ENCODE results near the gene RACK1.

RACK1 gene

DNA sequence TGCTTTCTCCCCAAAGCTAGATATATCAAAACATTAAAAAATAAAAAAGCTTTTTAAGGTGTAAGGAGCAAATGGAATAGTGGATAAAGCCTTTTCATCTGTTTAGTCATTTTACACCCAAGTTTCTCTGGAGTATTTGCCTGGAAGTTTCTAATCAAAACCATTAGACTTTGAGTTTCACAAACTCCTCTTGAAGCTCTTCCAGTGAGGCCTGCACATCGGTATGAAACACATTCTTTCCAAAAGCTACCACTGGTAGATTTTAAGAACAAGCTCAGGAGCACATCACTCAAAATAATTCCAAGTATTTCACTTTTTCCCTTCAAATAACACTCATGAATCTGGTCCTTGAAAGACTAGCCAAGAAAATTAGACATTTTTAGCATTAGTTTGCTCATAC is 11.6 kb upstream of the RACK1 start:
- DNase-seq (ENCODE audit: insufficient read length) (no peak), FAIRE-seq (no peak)
- no peak for TF ChIP-seq POLR2AphosphoS5 (IDR thresholded peaks at IDR 0.05; ENCODE audit: low read depth, low read length)
- no peak for TF ChIP-seq POLR2A (IDR thresholded peaks at IDR 0.05; ENCODE audit: low read depth, low read length)
- no peak for TF ChIP-seq TAF1 (IDR thresholded peaks at IDR 0.05; ENCODE audit: borderline replicate concordance, low read depth, low read length)

DNA sequence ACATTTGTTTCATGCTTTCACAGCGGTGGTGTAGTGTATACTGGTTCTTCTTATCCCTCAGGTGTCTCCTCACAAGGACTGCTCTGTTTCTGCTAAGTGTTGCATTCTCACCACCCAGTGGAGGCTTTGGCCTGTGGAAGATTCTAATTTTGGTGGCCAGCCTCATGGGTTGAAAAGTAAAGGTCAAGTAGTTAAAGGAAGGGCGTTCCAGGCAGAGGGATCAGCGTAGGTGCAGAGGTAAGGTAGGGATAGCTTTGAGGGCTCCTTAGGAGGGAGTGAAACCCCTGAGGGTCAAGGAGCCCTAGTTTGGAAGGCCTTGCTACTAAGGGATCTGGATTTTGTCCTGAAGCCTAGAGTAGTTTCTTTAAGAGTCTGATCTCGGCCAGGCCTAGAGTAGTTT is 4.6 kb upstream of the RACK1 start:
- FAIRE-seq, result no peak
- TF ChIP-seq POLR2AphosphoS5 (IDR thresholded peaks at IDR 0.05; ENCODE audit: low read depth, low read length) (no peak), TAF1 (IDR thresholded peaks at IDR 0.05; ENCODE audit: borderline replicate concordance, low read depth, low read length) (no peak), POLR2A (IDR thresholded peaks at IDR 0.05; ENCODE audit: low read depth, low read length) (no peak)
- DNase-seq (ENCODE audit: insufficient read length), result no peak

DNA sequence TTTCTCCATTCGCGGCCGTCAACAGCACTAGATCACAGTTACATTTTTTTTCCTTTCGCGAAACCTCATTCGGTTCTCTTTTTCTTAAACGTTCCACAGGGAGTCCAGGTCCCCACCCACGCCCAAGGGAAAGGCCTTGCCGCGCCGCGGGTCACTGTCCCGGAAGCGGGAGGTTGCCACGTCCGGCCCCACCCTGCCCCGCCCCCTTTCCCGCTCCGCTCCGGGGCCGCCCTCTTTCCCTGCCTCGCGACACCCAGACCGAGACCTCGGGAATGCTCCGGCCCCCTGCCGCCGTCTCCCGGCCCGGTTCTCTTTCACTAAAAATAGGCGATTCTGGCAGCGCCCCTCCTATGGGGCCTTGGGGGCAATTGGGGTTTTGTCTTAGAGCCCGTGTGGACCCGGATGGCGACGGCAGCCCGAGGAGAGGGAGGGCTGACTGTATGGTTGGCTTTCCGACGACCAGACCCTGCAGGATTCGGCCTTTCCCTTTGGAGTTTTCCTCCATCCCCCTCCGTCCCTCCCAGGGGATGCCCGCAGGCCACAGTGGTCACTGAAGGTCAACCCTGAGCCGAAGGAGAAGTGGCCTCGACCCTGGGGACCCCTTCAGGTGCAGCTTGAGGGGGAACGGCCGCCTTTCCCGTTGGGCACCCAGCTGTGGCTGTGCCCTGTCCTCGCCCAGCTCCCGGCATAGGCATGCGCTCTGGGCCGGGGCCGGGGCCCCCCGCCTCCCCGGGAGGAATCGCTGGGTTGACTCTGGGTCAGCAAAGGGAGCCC is 2.8 kb upstream of the RACK1 start:
- TF ChIP-seq POLR2A (IDR thresholded peaks at IDR 0.05; ENCODE audit: low read depth, low read length) (peak; percentile 42; the same call in 1 of the 2 replicates), POLR2AphosphoS5 (IDR thresholded peaks at IDR 0.05; ENCODE audit: low read depth, low read length) (peak; percentile 53), TAF1 (IDR thresholded peaks at IDR 0.05; ENCODE audit: borderline replicate concordance, low read depth, low read length) (no peak)
- DNase-seq (ENCODE audit: insufficient read length), result peak; percentile 79
- no peak for FAIRE-seq

DNA sequence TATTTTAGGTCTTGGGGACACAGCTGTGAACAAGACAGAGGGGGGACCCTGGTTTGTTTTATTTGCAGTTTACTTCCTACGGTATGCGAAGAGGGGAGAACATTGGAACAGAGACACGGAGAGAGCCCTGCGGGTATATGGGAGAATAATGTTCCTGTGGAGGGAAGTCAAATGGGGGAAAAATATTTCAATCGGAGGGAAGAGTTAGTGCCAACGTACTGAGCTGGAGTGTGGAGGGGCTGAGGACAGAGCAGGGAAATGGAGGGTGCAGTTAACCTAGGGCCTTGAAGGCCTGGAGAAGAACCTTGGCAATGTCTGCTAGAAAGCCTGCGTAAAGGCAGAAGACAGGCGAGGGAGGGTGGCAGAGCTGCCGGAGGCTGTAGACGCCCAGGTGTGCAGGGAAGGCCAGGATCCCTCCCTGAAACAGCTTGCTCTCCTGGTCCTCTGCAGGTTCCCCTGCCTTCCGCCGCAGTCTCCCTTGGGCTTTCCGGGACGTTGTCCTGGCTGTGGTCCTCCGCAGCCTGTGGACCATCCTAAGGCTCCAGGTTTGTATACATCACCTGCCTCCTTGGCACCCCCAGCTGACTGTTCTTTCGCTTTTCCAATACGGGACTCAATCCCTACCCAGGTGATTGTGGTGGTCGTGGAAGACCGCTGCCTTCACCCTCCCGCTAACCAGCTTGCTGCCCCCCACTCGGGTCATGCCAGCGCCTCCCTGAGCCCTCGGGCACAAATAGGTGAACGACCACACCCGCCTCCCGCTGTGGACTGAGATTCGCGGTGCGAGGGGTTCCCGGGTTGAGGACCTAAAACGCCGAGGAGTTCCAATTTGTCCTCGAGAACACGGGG is 1.9 kb upstream of the RACK1 start:
- TF ChIP-seq POLR2A (IDR thresholded peaks at IDR 0.05; ENCODE audit: low read depth, low read length) (no peak), TAF1 (IDR thresholded peaks at IDR 0.05; ENCODE audit: borderline replicate concordance, low read depth, low read length) (no peak), POLR2AphosphoS5 (IDR thresholded peaks at IDR 0.05; ENCODE audit: low read depth, low read length) (no peak)
- no peak for FAIRE-seq
- DNase-seq (ENCODE audit: insufficient read length), result no peak

DNA sequence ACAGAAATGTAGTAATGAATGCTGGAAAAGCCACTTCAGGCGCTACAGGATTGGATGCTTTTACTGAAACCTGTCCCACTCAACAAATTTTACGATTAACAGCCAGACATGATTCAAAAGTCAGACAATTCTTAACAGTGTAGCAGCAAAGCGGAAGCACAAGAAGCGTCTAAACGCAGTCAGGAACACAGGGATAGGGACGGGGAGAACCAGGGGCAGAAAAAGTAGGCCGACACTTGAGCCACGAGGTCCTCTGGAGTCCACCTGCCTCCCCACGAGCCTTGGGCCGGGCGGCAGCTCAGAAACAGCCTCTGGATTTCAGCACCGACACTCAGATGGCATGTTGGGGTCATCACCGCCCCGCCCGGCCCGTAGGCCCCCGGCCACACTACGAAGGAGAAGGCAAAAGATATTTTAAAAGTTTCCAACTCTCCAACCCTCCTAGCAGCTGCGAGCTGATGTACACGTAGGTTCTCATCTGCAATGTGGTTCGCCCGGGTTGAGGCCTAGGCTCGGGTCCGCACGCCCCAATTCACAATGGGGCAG is 615 bp downstream of the RACK1 start:
- DNase-seq (ENCODE audit: insufficient read length) (no peak), FAIRE-seq (no peak)
- no peak for TF ChIP-seq POLR2AphosphoS5 (IDR thresholded peaks at IDR 0.05; ENCODE audit: low read depth, low read length)
- TF ChIP-seq TAF1 (IDR thresholded peaks at IDR 0.05; ENCODE audit: borderline replicate concordance, low read depth, low read length), result no peak

DNA sequence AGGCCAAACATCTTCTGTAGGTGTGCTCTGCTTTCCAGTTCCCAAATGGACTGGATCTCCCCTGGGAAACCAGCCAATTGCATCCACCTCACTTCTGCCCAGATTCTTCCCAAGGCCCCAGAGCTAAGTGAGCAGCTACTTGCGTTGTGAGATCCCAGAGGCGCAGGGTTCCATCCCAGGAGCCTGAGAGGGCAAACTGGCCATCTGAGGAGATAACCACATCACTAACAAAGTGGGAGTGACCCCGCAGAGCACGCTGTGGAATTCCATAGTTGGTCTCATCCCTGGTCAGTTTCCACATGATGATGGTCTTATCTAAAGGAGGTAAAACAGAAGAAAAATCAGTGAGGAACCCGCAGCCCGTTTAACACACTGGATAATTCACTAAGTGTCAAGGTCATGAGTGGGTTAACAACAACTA is 1.7 kb downstream of the RACK1 start:
- FAIRE-seq (no peak), DNase-seq (ENCODE audit: insufficient read length) (no peak)
- TF ChIP-seq POLR2AphosphoS5 (IDR thresholded peaks at IDR 0.05; ENCODE audit: low read depth, low read length) (no peak), TAF1 (IDR thresholded peaks at IDR 0.05; ENCODE audit: borderline replicate concordance, low read depth, low read length) (no peak), POLR2A (IDR thresholded peaks at IDR 0.05; ENCODE audit: low read depth, low read length) (no peak)

DNA sequence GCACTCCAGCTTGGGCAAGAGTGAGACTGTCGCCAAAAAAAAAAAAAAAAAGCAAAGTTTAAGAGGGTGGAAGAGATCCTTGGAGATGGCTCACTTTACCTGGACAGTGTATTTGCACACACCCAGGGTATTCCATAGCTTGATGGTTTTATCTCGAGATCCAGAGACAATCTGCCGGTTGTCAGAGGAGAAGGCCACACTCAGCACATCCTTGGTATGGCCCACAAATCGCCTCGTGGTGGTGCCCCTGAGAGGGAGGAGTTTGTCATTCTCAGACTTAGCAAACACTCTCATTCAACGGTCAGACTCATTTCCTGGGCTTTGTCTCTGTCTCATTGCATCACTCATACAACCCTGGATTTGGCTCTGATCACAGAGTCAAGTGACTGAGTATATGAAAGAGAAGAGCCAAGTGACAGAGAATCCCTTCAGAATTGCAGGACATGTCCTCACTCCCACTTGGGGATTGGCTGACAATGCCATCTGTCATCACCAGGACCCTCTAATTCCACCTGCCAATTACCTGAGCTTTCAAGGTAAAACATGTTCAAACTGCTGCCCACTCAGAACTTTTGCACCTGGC is 2.2 kb downstream of the RACK1 start:
- FAIRE-seq (no peak), DNase-seq (ENCODE audit: insufficient read length) (no peak)
- TF ChIP-seq TAF1 (IDR thresholded peaks at IDR 0.05; ENCODE audit: borderline replicate concordance, low read depth, low read length) (no peak), POLR2AphosphoS5 (IDR thresholded peaks at IDR 0.05; ENCODE audit: low read depth, low read length) (0 out of 2 replicates have a peak, but pooled peaks have one; percentile 24), POLR2A (IDR thresholded peaks at IDR 0.05; ENCODE audit: low read depth, low read length) (peak; percentile 32; the same call in 1 of the 2 replicates)

DNA sequence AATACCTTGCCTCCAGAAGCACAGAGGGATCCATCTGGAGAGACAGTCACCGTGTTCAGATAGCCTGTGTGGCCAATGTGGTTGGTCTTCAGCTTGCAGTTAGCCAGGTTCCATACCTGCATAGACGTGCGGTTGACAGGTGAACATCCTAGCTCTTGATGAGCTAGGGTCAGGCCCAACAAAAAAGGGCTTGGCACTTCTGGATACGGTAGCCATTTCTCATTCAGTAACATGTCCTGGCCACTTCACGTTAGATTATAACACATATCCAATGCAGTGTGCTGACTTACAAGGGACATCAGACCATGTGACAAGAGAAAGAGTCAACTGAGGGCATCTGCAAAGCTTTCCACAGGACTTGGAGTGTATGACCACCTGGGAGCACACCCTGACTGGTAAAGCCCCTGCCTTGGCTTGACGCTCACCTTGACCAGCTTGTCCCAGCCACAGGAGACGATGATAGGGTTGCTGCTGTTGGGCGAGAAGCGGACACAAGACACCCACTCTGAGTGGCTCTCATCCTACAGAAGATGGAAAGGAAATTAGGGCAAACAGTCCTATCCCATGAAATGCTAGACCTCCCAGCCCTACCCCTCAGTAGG is 4.5 kb downstream of the RACK1 start:
- FAIRE-seq, result no peak
- TF ChIP-seq POLR2A (IDR thresholded peaks at IDR 0.05; ENCODE audit: low read depth, low read length) (no peak; the same call in 1 of the 2 replicates), TAF1 (IDR thresholded peaks at IDR 0.05; ENCODE audit: borderline replicate concordance, low read depth, low read length) (no peak), POLR2AphosphoS5 (IDR thresholded peaks at IDR 0.05; ENCODE audit: low read depth, low read length) (no peak; the same call in 1 of the 2 replicates)

DNA sequence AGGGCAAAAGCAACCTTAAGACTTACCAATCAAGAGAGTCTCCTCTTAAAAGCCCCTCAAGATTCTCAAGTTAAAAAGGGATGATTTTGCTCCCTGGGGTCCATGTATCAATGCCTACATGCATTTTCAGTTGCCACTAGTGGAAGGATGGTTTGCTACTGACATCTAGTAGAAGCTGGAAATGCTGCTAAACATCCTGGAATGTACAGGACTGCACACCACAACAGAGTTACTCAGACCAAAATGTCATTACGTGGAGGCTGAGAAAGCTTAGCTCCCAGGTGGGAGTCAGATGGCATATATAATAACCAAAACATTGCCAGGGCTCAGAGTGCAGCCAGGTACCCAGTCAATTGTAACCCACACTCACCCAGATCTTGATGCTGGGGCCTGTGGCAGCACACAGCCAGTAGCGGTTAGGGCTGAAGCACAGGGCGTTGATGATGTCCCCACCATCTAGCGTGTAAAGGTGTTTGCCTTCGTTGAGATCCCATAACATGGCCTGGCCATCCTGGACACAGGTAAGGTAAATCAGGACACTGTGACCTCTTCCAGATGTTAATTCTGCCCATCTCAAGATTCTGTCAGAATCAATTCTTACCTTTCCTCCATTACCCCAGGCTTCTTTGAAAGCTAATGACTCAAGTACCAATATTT is 5.8 kb downstream of the RACK1 start:
- DNase-seq (ENCODE audit: insufficient read length) (no peak), FAIRE-seq (no peak)
- TF ChIP-seq TAF1 (IDR thresholded peaks at IDR 0.05; ENCODE audit: borderline replicate concordance, low read depth, low read length) (no peak), POLR2AphosphoS5 (IDR thresholded peaks at IDR 0.05; ENCODE audit: low read depth, low read length) (peak; percentile 63)

More for the DNA sequence above, 4.5 kb downstream of the RACK1 start:
- DNase-seq (ENCODE audit: insufficient read length), result no peak

DNA sequence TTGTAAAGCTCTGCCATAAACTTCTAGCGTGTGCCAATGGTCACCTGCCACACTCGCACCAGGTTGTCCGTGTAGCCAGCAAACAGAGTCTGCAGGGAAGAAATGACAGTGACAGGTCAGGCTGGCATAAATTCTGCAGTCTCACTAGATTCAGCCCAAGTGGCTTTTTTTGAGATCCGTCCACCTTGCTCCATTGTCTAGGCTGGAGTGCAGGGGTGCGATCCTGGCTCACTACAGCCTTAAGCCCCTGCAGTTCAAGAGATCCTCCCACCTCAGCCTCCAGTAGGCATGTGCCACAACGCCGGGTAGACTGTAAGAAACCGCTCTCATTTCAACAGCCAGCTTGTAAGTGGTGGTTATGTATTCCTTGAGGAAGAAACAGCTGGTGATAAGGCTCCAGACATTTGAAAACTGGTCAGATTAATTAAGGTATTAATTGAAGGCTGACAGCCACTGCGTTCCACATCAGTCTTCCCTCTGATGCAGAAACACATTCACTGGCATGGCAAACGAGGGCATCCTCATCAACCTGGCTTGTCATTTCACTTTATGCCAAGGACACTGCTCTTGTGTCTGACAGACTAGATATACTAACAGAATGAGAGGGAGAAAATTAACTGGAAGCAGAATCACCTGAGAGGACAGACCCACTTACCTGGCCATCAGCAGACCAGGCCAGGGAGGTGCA is 6.6 kb downstream of the RACK1 start:
- no peak for FAIRE-seq
- TF ChIP-seq POLR2AphosphoS5 (IDR thresholded peaks at IDR 0.05; ENCODE audit: low read depth, low read length) (no peak; the same call in 1 of the 2 replicates), TAF1 (IDR thresholded peaks at IDR 0.05; ENCODE audit: borderline replicate concordance, low read depth, low read length) (no peak), POLR2A (IDR thresholded peaks at IDR 0.05; ENCODE audit: low read depth, low read length) (peak; percentile 55)
- no peak for DNase-seq (ENCODE audit: insufficient read length)
